Retinal pigment epithelial cell (primary cell): ENCODE measurements around the gene TSKU.

Experiments used
- DNase-seq: peaks from one replicate; pipeline ENCODE4 v3.0.0-alpha.2; 2010; ENCODE audit warnings: low read depth
- H3K4me3 ChIP-seq: 2 replicates; pipeline ENCODE4 v1.5.1; 2011; ENCODE audit warnings: mild to moderate bottlenecking, low read length, control low read depth, moderate library complexity
- CTCF ChIP-seq: conservative IDR thresholded peaks from 2 replicates; pipeline ENCODE4 v1.5.1; 2011; ENCODE audit warnings: low read depth, low read length, control low read depth, inconsistent platforms

Gene TSKU

GRCh38 chr11:76777305-76777704 is 5.9 kb upstream of the TSKU start:
- no peak for DNase-seq
- no peak for TF ChIP-seq CTCF
- H3K4me3 ChIP-seq = no peak overlapping the region

GRCh38 chr11:76777876-76778275 is 5.3 kb upstream of the TSKU start:
- no peak for DNase-seq
- H3K4me3 ChIP-seq = no peak overlapping the region
- TF ChIP-seq CTCF = no peak

GRCh38 chr11:76778874-76779273 is 4.3 kb upstream of the TSKU start:
- TF ChIP-seq CTCF = no peak
- H3K4me3 ChIP-seq = no peak overlapping the region
- no peak for DNase-seq

GRCh38 chr11:76781046-76781801 is 1.9 kb upstream of the TSKU start:
- H3K4me3 ChIP-seq = no peak overlapping the region
- no peak for DNase-seq
- TF ChIP-seq CTCF = no peak

GRCh38 chr11:76781807-76782530 is 1.2 kb upstream of the TSKU start:
- H3K4me3 ChIP-seq = peak overlapping the region; percentile 90
- DNase-seq = no peak
- TF ChIP-seq CTCF = no peak

GRCh38 chr11:76782531-76783293 is 444 bp upstream of the TSKU start:
- DNase-seq = peak; percentile 71
- TF ChIP-seq CTCF = no peak
- H3K4me3 ChIP-seq = peak overlapping the region; percentile 90
